Esophagus (tissue), 2 donors: ENCODE data around the gene TEC. TPM values are rescaled to one million over a fixed set of nuclear protein-coding genes. Genes with fewer than 3 reads are reported as not detected.
"Not testable (repeated sequence)": the region's sequence is repeated elsewhere in the genome, so short reads cannot be mapped to it uniquely, and the experiment has no call there.

Experiments used
- H3K27ac ChIP-seq, 2 donors: one replicate each; pipeline ENCODE4 v1.5.1; 2013; ENCODE audit warnings: low read depth in 2 of 2, mild to moderate bottlenecking in 2 of 2, inconsistent platforms in 1 of 2, low read length in 1 of 2, moderate library complexity in 1 of 2
- H3K27me3 ChIP-seq, 2 donors: one replicate each; pipeline ENCODE4 v1.6.1; 2013; ENCODE audit warnings: low read length in 2 of 2, control low read depth in 1 of 2, mild to moderate bottlenecking in 1 of 2; ENCODE audit not compliant: insufficient read depth in 2 of 2, control insufficient read depth in 1 of 2
- H3K36me3 ChIP-seq, 2 donors: one replicate each; pipeline ENCODE4 v1.6.1; 2013; ENCODE audit warnings: low read length in 1 of 2; ENCODE audit not compliant: control insufficient read depth in 2 of 2, insufficient read depth in 2 of 2
- H3K4me1 ChIP-seq, 2 donors: one replicate each; pipeline ENCODE4 v1.6.1; 2013; ENCODE audit warnings: low read length in 1 of 2; ENCODE audit not compliant: control insufficient read depth in 2 of 2, insufficient read depth in 2 of 2
- H3K4me3 ChIP-seq, 2 donors: one replicate each; pipeline ENCODE4 v1.5.1; 2013; ENCODE audit warnings: low read length in 2 of 2, mild to moderate bottlenecking in 2 of 2, low read depth in 1 of 2, moderate library complexity in 1 of 2
- H3K9me3 ChIP-seq, 2 donors: one replicate each; pipeline ENCODE4 v1.6.1; 2013; ENCODE audit warnings: mild to moderate bottlenecking in 2 of 2, low read depth in 1 of 2, low read length in 1 of 2, moderate library complexity in 1 of 2; ENCODE audit not compliant: control insufficient read depth in 2 of 2, insufficient read depth in 1 of 2
- WGBS, 2 donors: extraction: QIAGEN DNeasy Blood & Tissue Kit; methylation state at CpG; one replicate each; pipeline ENCODE4 v1.1.7; 2013; 5-methylcytosine and 5-hydroxymethylcytosine counted together
- polyA plus RNA-seq, 2 donors: library from polyadenylated mRNA; stranded (reverse); fragments of 200-250 nt; gene quantifications; one replicate each; pipeline ENCODE4 v1.2.3, GENCODE V29; 2013
- donor health status: healthy with polysubstance abuse.
- donor health status: Bipolar disorder and iron deficiency.

The TEC gene
- polyA plus RNA-seq, 2 donors = 5.0 to 5.3 TPM

GRCh38 chr4:48228949-48229348 lies 40.7 kb downstream of the TEC start:
- 84 to 88% methylated on average over 1 of the region's 1 CpG for WGBS, 2 donors
- H3K36me3 ChIP-seq = no peaks in the 10 kb centered on the region

GRCh38 chr4:48227662-48228061 lies 42.0 kb downstream of the TEC start:
- no peak overlapping the region for H3K4me3 ChIP-seq
- peaks cover 0 to 5% of the 10 kb centered on the region in 2 donors for H3K4me1 ChIP-seq
- H3K9me3 ChIP-seq = no peaks in the 10 kb centered on the region
- no peak overlapping the region for H3K27ac ChIP-seq
- H3K36me3 ChIP-seq = no peaks in the 10 kb centered on the region
- no peaks in the 10 kb centered on the region for H3K27me3 ChIP-seq
- WGBS, 2 donors = 73 to 84% methylated on average over 4 of the region's 4 CpGs

More at GRCh38 chr4:48228949-48229348, 40.7 kb downstream of the TEC start:
- no peak overlapping the region for H3K4me3 ChIP-seq
- H3K4me1 ChIP-seq = peaks cover 0 to 5% of the 10 kb centered on the region in 2 donors
- no peak overlapping the region for H3K27ac ChIP-seq
- H3K9me3 ChIP-seq = no peaks in the 10 kb centered on the region
- no peaks in the 10 kb centered on the region for H3K27me3 ChIP-seq

GRCh38 chr4:48226199-48226598 lies 43.4 kb downstream of the TEC start:
- 84 to 86% methylated on average over 4 of the region's 4 CpGs for WGBS, 2 donors
- no peak overlapping the region for H3K4me3 ChIP-seq
- H3K27ac ChIP-seq = no peak overlapping the region
- H3K4me1 ChIP-seq = peaks cover 0 to 5% of the 10 kb centered on the region in 2 donors
- H3K9me3 ChIP-seq = no peaks in the 10 kb centered on the region
- H3K27me3 ChIP-seq = no peaks in the 10 kb centered on the region
- no peaks in the 10 kb centered on the region for H3K36me3 ChIP-seq

- Histone ChIP-seq H3K4me3 (no peak overlapping the region), H3K9me3 (no peaks in the 10 kb centered on the region), H3K27me3 (no peaks in the 10 kb centered on the region), H3K4me1 (peaks cover 0 to 5% of the 10 kb centered on the region in 2 donors), H3K27ac (peak overlapping the region in 1 of 2 donors; percentile 24), H3K36me3 (no peaks in the 10 kb centered on the region)
- WGBS, 2 donors = 83% methylated on average over 7 of the region's 7 CpGs
Observed at GRCh38 chr4:48225368-48226141, 44.1 kb downstream of the TEC start.

- H3K4me1 ChIP-seq = peaks cover 0 to 5% of the 10 kb centered on the region in 2 donors
- H3K36me3 ChIP-seq = no peaks in the 10 kb centered on the region
- H3K27ac ChIP-seq = no peak overlapping the region
- 85 to 88% methylated on average over 5 of the region's 5 CpGs for WGBS, 2 donors
- no peak overlapping the region for H3K4me3 ChIP-seq
- no peaks in the 10 kb centered on the region for H3K9me3 ChIP-seq
- no peaks in the 10 kb centered on the region for H3K27me3 ChIP-seq
Observed at GRCh38 chr4:48224606-48225005, 45.0 kb downstream of the TEC start.

GRCh38 chr4:48223633-48224295 lies 45.9 kb downstream of the TEC start:
- H3K9me3 ChIP-seq = no peaks in the 10 kb centered on the region
- peaks cover 0 to 5% of the 10 kb centered on the region in 2 donors for H3K4me1 ChIP-seq
- WGBS, 2 donors = 52 to 64% methylated on average over 3 of the region's 3 CpGs
- H3K27ac ChIP-seq = peak overlapping the region; percentile 74 to 77
- no peaks in the 10 kb centered on the region for H3K36me3 ChIP-seq
- no peak overlapping the region for H3K4me3 ChIP-seq
- H3K27me3 ChIP-seq = no peaks in the 10 kb centered on the region

- H3K27ac ChIP-seq = no peak overlapping the region
- 89 to 90% methylated on average over 2 of the region's 2 CpGs for WGBS, 2 donors
- H3K9me3 ChIP-seq = no peaks in the 10 kb centered on the region
- no peaks in the 10 kb centered on the region for H3K36me3 ChIP-seq
- peaks cover 0 to 3% of the 10 kb centered on the region in 2 donors for H3K4me1 ChIP-seq
- H3K27me3 ChIP-seq = no peaks in the 10 kb centered on the region
- no peak overlapping the region for H3K4me3 ChIP-seq
Observed at GRCh38 chr4:48222491-48222890, 47.1 kb downstream of the TEC start.

- H3K27ac ChIP-seq, H3K36me3 ChIP-seq, H3K27me3 ChIP-seq, H3K9me3 ChIP-seq, H3K4me1 ChIP-seq, H3K4me3 ChIP-seq: not testable (repeated sequence)
- WGBS, 2 donors = 76 to 84% methylated on average over 8 of the region's 8 CpGs
Observed at GRCh38 chr4:48219430-48219829, 50.2 kb downstream of the TEC start.

- Histone ChIP-seq H3K4me1 (no peaks in the 10 kb centered on the region), H3K9me3 (no peaks in the 10 kb centered on the region), H3K36me3 (no peaks in the 10 kb centered on the region), H3K27me3 (no peaks in the 10 kb centered on the region), H3K4me3 (no peak overlapping the region), H3K27ac (no peak overlapping the region)
- 98 to 100% methylated on average over 1 of the region's 1 CpG for WGBS, 2 donors
Observed at GRCh38 chr4:48216563-48216962, 53.1 kb downstream of the TEC start.
